NCI-H128 (cell line): ENCODE data around the gene RABGAP1L.
"Not testable (repeated sequence)": the region's sequence is repeated elsewhere in the genome, so short reads cannot be mapped to it uniquely, and the experiment has no call there.

Experiments used
- DNase-seq: peaks from one replicate; lab custom pipeline; 2025; ENCODE audit not compliant: unreplicated experiment; lab: John Stamatoyannopoulos, UW

Gene RABGAP1L

DNA sequence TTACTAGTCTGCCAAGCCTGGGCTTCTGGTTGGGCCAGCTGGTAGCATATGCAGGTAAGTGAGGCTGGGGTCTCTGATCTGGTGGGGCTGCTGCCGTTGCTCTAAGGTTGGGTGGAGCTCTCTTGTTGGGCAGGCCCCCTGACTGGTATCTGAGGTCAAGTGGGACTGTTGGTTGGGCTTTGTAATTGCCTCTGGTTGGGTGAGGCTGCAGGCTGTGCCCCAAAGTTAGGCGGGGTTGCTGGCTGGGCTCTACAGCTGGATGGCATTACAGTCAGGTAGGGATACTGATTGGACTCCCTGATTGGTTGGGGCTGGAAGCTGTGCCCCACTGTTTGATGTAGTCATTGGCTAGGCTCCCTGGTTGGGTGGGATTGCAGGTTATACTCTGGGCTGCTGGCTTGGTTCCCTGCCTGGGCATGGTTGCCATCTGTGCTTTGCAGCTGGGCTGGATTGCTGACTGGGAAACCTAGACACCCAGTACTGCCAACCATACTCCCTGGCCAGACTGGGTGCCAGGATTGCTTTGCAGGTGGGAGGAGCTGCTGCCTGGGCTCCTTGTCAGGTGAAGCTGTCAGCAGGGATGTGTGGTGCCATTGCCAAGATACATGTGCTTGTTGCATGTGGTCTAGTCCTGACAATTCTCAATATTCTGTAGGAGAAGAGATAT, 130.5 kb downstream of the RABGAP1L start:
- no peak for DNase-seq

DNA sequence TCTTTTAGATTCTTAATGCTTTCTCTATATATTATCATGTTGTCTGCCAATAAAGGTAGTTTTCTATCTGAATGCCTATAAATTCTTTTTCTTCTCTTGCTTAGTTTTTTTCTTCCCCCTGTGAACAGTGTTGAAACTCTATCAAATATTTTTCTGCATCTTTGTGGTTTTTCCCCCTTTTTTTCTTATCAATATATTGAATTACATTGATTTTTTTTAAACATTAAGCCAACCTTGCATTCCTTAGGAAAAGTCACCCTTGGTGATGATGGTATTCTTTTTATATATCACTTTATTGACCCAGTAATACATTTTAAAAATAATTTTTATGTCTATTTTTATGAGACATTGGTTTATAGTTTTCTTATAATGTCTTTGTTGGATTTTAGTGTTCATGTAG, 131.7 kb downstream of the RABGAP1L start:
- DNase-seq: no peak

DNA sequence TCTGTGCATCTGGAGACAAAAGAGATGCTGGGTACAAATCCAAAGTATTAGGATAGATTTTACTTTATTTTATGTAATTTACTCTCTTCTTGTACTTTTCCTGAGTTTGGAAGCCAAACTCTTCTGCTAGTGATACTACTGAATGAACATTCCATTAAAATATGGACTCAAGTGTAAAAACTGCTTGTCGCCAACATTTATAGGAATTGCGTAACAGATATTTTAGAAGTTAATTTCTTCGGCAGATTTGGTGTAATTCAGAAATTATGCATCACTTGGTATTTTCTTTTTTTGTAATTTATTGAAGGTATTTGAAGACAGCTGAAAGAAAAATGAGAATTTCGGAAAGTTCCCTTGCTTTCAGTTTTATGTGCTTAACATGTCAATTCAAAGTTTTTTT, 137.0 kb downstream of the RABGAP1L start:
- no peak for DNase-seq

DNA sequence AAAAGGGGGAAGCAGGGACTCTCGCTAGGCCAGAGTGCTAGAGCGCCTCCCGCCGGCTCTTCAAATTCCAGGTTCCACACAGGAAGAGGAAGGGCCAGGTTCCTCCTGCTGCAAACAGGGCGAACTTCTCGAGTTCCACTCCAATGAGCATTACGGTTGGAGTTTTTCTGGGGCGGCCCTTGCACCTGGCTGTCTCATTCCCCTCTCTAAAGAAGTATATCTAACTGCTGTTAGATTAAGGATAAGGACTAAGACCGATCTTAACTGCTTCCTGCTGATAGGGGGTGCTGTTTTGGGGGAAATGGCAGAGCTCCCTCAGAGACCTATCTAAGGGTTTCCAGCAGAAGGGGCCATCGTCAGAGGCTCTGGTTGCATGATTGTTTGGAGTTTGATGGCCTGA, 138.0 kb downstream of the RABGAP1L start:
- no peak for DNase-seq

DNA sequence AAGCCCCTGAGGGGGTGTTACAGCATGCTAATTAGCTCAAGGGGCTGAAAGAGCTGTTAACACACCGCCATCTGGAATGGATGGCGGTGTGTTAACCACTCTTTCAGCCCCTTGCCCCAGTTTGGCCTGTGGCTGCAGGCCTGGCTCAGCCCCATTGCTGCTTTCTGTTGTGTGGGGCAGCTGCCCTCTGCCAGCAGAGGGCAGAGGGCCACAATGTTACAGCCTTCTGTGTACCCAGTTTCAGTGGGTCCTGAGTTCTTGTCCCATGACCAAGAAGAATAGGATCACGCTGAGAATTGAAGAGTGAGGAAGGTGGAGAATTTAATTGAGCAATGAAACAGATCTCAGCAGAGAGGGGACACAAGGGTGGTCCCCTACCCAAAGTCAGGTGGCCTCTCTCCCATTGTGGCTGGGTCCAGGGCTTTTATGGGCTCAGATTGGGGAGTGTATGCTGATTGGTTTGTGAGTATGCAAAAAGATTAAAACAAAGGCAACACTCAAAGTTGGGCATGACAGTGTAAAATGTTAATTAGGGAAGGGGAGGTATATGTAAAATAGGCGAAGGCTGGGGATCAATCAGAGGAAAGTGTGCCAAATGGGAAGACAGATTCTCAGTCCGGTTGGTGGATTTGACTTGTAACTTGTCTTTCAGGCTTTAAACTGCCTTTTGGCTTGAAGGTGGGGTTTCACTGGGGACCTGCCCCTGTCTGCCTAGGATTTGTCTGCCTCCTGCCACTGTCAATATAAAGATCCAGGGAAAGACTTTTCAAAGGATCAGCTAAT, 142.2 kb downstream of the RABGAP1L start:
- DNase-seq: no peak

DNA sequence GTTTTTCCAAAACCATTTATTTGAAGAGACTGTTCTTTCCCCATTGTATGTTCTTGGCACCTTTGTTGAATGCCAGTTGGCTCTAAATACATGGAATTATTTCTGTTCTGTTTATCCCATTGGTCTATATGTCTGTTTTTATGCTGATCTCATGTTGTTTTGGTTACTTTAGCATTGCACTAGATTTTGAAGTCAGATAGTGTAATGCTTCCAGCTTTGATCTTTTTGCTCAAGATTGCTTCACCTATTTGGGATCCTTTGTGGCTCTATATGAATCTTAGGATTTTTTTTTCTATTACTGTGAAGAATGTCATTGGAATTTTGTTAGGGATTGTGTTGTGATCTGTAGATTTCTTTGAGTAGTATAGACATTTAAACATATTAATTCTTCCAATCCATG, 149.3 kb downstream of the RABGAP1L start:
- no peak for DNase-seq

DNA sequence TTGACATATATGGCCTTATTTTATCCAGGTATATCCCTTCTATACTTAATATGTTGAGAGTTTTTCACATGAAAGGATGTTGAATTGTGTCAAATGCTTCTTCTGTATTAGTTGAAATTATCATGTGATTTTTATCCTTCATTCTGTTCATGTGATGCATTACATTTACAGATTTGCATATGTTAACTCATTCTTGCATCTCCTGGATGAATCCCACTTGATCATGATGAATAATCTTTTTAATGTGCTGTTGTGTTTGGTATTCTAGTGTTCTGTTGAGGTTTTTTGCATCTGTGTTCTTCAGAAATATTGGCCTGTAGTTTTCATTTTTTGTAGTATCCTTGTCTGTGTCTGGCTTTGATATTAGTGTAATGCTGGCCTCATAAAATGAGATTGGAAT, 150.2 kb downstream of the RABGAP1L start:
- DNase-seq: no peak

DNA sequence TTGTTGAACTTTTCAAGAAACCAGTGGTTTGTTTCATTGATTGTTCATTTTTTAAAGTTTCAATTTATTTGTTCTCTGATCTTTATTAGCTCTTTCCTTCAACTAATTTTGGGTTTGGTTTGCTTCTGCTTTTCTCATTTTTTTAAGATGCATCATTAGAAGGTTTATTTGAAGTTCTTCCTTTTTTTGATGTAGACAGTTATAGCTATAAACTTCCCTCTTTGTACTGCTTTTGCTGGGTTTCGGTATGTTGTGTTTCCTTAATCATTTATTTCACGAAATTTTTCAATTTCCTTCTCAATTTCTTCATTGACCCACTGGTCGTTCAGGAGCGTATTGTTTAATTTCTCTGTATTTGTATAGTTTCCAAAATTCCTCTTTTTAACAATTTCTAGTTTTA, 155.1 kb downstream of the RABGAP1L start:
- no peak for DNase-seq

DNA sequence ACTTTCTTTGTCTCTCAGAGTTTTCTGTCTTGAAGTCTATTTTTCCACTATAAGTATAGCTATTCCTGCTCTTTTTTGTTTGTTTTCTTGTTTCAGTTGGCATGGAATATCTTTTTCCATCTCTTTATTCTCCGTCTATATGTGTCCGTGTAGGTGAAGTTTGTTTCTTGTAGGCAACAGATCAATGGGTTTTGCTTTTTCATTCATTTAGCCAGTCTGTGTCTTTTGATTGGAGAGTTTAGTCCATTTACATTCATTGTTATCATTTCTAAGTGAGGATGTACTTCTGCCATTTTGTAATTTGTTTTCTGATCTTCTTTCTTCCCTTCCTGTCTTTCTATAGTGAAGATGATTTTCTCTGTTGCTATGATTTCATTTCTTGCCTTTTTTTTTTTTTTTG, 155.9 kb downstream of the RABGAP1L start:
- DNase-seq: no peak

DNA sequence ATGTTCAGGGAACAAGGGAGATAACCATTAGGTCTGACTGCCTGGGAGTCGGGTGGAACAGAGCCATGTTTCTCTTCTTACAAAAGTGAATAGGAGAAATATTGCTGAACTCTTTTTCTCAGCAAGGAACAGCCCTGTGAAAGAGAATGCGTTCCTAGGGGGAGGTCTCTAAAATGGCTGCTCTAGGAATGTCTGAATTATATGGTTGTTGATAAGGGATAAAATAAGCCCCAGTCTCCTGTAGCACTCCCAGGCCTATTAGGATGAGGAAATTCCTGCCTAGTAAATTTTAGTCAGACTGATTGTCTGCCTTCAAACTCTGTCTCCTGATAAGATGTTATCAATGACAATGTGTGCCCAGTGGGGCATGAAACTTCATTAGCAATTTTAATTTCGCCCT, 161.6 kb downstream of the RABGAP1L start:
- not testable (repeated sequence) for DNase-seq

DNA sequence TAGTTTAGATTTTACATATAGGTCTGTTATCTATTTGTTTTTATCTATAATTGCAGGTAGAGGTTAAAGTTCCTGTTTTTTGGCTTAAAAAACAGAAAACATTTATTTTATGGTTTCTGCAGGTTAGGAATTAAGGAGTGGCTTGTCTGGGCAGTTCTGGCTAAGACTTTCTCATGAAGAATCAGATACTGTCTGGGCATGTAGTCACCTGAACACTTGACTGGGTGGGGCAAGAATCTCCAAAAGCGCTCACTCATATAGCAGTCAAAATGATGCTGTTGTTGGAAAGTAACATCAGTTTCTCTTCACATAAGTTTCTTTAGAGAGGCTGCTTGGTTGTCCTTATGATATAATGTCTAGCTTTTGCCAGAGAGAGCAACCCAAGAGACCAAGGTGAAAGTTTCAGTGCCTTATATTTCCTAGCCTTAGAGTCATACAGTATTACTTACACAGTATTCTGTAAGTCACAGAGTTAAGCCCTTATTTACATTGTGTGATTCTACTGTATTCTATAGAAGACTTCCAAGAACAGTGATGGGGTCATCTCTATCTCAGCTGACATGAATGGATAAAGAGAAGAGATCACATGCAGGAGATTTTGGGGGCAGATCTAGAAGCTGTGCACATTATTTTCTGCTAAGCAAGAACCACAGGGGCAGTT, 163.0 kb downstream of the RABGAP1L start:
- DNase-seq: no peak

DNA sequence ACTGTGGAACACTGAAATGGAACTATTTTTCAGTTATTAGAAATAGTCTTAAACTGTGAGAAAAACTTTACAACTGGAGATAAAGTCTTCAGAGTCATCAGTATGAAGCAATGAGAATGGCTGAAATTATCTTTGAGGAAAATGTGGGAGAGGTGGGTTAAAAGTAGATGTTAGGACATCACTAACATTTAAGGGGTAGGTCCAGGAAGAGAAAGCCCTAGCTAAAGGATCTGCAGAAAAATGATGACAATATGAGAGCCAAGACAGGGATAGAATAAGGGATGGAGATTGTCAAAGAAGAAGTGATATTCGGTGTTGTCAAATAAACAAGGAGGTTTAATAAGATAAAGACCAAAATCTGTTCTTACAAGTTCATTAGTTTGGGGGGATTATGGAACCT, 165.2 kb downstream of the RABGAP1L start:
- no peak for DNase-seq

DNA sequence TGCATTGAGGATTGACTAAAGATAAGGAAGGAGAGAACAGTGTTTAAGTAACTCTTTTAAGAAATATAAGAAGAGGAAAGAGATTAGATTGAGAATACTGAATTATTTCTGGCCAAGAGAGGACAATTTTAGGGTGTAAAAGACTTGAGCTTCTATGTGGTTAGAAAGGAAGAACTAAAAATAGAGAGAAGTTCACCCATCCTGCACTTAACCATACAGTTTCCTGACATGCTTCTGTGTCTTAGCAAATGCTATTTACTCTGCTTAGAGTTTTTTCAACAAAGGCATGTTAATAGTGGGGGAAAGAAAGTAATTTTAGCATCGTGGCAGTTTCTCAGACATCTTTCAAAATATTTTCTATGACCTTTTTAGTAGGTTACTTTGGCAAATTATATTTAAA, 165.6 kb downstream of the RABGAP1L start:
- no peak for DNase-seq

DNA sequence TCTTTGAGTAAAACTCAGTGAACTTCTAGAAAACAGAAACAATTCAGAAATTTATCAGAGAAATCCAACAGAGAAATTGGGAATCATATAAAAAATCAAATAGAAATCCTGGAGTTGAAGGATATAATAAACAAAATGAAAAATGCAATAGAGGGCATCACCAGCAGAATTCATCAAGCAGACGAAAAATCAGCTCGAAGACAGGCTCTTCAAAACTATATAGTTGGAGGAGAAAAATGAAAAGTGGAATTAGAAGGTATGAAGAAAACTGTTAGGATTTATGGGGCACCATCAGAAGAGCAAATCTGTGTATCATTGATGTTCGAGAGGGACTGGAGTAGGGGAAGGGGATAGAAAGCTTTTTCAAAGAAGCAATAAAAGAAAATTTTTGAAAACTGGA, 167.0 kb downstream of the RABGAP1L start:
- DNase-seq: no peak

DNA sequence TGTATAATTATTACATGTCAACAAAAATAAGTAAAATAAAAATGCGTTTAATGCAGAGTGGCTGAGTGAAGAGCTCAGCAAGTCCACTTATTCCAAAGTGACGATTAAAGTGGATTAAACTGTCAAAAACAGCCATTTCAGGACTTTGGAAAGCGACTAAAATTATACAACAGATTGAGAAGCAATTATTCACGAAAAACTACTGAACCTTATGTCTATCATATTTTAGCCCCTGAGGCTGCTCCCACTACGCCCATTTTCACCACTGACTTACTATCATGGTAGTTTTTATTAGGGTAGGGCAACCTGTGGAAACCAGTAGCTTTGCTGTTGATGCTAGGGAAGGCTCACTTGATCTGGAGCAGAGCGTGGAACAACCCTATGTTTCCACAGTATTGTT, 174.1 kb downstream of the RABGAP1L start:
- no peak for DNase-seq

DNA sequence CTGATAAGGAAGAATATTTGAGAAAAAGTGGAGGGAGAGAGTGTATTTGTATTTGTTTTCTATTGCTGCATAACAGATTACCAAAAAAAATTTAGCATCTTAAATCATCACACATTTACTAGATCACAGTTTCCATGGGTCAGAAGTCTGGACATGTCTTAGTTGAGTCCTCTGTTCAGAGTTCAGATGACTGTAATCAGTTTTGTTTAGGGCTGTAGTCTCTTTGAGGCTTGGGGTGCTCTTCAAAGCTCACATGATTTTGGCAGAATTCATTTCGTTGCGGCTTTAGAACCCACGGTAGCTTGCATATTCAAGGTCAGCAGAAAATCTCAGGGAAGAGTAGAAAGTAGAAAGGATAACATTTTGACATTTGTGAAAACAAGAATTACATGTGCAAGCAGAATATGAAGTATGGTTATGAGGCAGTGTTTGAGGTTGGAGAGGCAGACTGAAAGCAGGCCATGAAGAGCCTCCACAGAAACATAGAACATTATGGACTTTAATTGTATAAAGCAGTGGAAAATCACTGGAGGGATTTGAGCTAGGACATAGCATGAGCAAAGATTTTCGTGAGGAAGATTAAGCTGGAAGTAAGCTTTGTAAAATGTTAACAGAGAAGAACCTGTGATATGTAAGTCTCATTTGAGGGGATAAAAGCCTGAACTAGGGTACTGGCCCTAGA, 177.8 kb downstream of the RABGAP1L start:
- DNase-seq: no peak

DNA sequence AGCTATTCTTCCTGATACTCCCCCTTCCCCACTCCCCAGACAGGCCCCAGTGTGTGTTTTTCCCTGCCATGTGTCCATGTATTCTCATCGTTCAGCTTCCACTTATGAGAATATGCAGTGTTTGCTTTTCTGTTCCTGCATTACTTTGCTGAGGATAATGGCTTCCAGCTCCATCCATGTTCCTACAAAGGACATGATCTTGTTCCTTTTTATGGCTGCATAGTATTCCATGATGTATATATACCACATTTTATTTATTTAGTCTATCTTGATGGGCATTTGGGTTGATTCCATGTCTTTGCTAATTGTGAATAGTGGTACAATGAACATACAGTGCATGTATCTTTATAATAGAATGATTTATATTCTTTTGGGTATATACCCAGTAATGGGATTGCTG, 181.1 kb downstream of the RABGAP1L start:
- not testable (repeated sequence) for DNase-seq

DNA sequence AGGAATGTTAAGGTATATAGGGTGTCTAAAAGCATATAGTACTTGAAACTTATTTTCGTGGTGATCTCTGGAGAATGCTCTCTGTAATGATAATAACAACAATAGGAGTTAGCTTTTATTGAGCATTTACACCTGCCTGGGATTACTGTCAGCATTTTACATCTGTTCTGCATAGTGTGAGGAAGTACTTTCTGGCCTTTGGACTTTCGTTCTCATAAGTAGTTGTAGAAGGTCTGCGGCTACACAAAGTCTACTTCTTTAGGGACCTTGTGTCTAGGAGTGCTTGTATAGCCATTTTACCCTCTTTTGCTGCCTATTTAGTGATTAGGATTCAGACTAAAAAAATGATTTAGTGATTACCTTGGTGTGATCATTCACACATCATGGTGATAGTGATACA, 184.8 kb downstream of the RABGAP1L start:
- DNase-seq: no peak

DNA sequence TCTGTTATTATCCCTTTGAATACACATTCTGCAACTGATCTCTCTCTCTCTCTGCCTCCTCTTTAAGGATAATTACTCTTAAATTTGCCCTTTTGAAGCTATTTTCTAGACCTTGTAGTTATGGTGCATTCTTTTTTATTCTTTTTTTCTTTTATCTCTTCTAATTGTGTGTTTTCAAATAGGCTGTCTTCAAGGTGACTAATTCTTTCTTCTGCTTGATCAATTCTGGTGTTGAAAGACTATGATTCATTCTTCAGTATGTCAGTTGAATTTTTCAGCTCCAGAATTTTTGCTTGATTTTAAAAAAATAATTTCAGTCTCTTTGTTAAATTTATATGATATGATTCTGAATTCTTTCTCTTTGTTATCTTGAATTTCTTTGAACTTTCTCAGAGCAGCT, 192.8 kb downstream of the RABGAP1L start:
- no peak for DNase-seq

DNA sequence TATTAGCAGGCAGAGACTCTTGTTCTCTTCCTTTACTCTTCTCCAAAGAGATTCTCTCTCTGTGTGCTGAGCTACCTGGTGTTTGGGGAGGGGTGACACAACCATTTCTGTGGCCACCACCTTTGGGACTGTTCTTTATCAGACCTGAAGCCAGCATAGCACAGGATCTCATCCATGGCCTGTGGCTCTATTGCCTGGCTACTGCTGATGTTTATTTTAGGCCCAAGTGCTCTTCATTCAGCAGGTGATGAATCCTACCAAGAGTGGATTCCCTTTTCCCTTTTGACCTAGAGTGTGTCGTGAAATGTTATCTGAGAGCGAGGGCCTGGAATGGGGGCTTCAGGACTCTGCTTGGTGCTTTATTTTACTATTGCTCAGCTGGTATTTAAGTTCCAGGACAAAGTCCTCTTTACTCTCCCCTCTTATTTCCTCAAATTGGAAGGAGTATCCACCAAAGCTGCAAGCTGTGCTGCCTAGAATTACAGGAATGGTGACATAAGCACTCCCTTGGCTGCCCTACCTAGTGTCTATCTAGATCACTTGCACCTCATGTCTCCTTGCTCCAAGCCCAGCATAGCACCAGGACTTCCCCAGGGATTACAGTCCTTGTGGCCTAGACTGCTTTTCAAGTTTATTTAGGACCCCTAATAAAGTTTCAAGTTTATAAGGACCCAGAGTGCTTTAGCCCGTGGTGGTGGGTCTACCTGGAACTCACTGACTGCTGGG, 193.7 kb downstream of the RABGAP1L start:
- no peak for DNase-seq

DNA sequence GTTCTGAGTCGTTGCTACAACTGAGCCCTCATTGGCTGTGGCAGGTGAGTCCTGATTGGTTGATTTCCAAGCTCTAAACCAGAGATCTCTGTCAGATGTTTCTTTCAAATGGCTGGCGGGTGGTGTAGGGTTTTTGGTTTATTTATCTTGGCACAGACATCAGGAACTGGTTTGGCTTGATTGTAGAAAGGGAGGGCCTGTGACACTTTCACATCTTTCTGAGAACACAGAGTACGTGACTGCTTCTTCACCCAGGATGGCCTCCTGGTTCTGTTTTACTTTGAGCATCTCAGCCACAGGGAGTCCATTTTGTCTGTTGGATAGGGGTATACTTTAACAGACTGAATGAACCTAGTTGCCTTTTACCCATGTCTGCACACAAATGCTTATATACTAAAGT, 199.0 kb downstream of the RABGAP1L start:
- no peak for DNase-seq
